Thyroid gland (tissue), 4 donors: ENCODE measurements around the gene PEX10.

ENCODE experiments used
- POLR2A ChIP-seq, 2 donors: fragments of 450-650 bp; IDR thresholded peaks; one replicate each; pipeline ENCODE4 v1.6.1; 2017; ENCODE audit warnings: antibody characterized with exemption in 2 of 2, mild to moderate bottlenecking in 2 of 2, moderate library complexity in 1 of 2
- TF ChIP-seq, protein P1 (sequence below), 6 experiments: fragments of 200-600 bp in 3 of 6; fragments of 450-650 bp in 3 of 6; sonication (generic) in 3 of 6; IDR thresholded peaks; one replicate each; pipeline ENCODE4 v1.5.1; 2016 to 2019; ENCODE audit warnings: antibody characterized with exemption in 6 of 6, mild to moderate bottlenecking in 2 of 6, inconsistent platforms in 1 of 6, moderate library complexity in 1 of 6

DNA sequence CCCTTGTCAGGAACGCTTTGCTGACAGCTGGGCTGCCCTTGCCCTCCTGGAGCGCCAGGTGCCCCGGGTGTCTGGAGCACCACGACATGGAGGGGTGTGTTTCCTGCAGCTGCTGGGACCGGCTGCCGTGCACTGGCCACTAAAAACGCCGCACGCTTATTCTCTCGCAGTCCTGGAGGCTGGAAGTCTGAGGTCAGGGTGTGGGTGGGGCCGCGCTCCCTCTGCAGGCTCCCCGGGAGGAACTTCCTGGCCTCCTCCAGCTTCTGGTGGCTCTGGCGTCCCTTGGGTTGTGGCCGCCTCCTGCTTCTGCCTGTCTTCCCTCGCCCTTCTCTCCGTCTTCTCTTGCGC lies 35.7 kb upstream of the PEX10 start:
- TF ChIP-seq, protein P1, sequence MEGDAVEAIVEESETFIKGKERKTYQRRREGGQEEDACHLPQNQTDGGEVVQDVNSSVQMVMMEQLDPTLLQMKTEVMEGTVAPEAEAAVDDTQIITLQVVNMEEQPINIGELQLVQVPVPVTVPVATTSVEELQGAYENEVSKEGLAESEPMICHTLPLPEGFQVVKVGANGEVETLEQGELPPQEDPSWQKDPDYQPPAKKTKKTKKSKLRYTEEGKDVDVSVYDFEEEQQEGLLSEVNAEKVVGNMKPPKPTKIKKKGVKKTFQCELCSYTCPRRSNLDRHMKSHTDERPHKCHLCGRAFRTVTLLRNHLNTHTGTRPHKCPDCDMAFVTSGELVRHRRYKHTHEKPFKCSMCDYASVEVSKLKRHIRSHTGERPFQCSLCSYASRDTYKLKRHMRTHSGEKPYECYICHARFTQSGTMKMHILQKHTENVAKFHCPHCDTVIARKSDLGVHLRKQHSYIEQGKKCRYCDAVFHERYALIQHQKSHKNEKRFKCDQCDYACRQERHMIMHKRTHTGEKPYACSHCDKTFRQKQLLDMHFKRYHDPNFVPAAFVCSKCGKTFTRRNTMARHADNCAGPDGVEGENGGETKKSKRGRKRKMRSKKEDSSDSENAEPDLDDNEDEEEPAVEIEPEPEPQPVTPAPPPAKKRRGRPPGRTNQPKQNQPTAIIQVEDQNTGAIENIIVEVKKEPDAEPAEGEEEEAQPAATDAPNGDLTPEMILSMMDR (IDR thresholded peaks at IDR 0.05) = no peak
- TF ChIP-seq POLR2A (IDR thresholded peaks at IDR 0.05) = no peak
